A549 treated with Mapracorat at 1 μM for 4 hours (cell line): ENCODE results near the gene HSPA6. TPM values are rescaled to one million over a fixed set of nuclear protein-coding genes. Genes with fewer than 3 reads are reported as not detected.

Experiments used
- total RNA-seq: library from RNA; stranded (reverse); fragments of 200-300 nt; extraction: Qiagen RNA extraction; gene quantifications from 5 replicates; pipeline ENCODE4 v1.2.3, GENCODE V29; 2022

Gene HSPA6
- 1.3 to 8.3 TPM (median 1.7 TPM) in 5 replicates for total RNA-seq

GRCh38 chr1:161523817-161524741, at the start of gene HSPA6:
HSPA6 (plus strand) TSS chr1:161524540; CDS start chr1:161524659, 119 bp downstream.

DNA sequence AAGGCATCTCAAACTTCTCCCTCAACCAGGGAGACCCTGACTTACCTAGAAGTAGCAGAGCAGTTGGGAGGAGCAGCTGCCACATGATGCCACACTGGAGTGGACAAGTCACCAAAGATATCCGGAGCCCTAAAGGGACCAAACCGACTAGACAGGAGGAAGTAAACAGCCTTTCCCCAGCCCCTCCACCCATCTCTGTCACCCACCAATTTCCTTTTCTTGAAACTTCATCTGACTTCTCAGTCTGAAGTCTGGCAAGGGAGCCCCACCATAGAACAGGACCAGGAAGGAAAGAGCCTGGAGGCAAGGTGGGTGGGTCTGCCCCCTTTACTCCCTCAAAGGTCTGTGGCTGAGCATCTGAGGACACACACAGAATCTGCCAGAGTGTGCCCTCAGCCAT, 25.3 kb downstream of the HSPA6 start, which contains the start of gene FCGR3A:
FCGR3A (minus strand) TSS at position 167 of the 400 bp plus-strand sequence; CDS start at position 85, 82 bp downstream.

Other genes with a start within 250 kb of the HSPA6 start
- 0.09 to 0.43 TPM (median 0.27 TPM) in 4 of 5 replicates, not detected in the other for gene MPZ, start 214.6 kb upstream of the HSPA6 start, total RNA-seq
- 236 to 250 TPM (median 242 TPM) in 5 replicates for gene SDHC, start 210.2 kb upstream of the HSPA6 start, total RNA-seq
- 0.19 to 0.32 TPM (median 0.24 TPM) in 3 of 5 replicates, not detected in the others for gene CFAP126, start 156.7 kb upstream of the HSPA6 start, total RNA-seq
- not detected in 5 replicates for gene FCGR2A, start 19.1 kb upstream of the HSPA6 start, total RNA-seq
- not detected in 5 replicates for gene FCGR3A, start 25.3 kb downstream of the HSPA6 start, total RNA-seq
- not detected in 5 replicates for gene FCGR3B, start 106.6 kb downstream of the HSPA6 start, total RNA-seq
- not detected in 5 replicates for gene FCGR2B, start 138.6 kb downstream of the HSPA6 start, total RNA-seq
- not detected in 5 replicates for gene FCRLA, start 182.7 kb downstream of the HSPA6 start, total RNA-seq
- gene FCRLB, start 197.0 kb downstream of the HSPA6 start, total RNA-seq: 1.3 to 2.1 TPM (median 1.6 TPM) in 5 replicates
- 45.6 to 51.8 TPM (median 48.1 TPM) in 5 replicates for gene DUSP12, start 225.2 kb downstream of the HSPA6 start, total RNA-seq
- gene ATF6, start 241.8 kb downstream of the HSPA6 start, total RNA-seq: 12.3 to 14.9 TPM (median 14.4 TPM) in 5 replicates